H9 (cell line): Measurements from ENCODE around the gene VGLL3. TPM values are rescaled to one million over a fixed set of nuclear protein-coding genes. Genes with fewer than 3 reads are reported as not detected.

Source experiments
- DNase-seq: peaks from one replicate; pipeline ENCODE4 v3.0.0-alpha.2; 2017
- H2AFZ ChIP-seq: one replicate; pipeline ENCODE4 v1.6.1; 2013; ENCODE audit warnings: mild to moderate bottlenecking, low read length, control low read depth, moderate library complexity
- H2AK5ac ChIP-seq: 2 replicates; pipeline ENCODE4 v1.6.1; 2013; ENCODE audit warnings: low read length, control low read depth, mixed read lengths; ENCODE audit not compliant: insufficient read length
- H2BK120ac ChIP-seq: one replicate; pipeline ENCODE4 v1.6.1; 2013; ENCODE audit warnings: low read depth, mild to moderate bottlenecking, low read length, control low read depth, inconsistent platforms; ENCODE audit not compliant: poor library complexity, severe bottlenecking
- H2BK12ac ChIP-seq: 2 replicates; pipeline ENCODE4 v1.6.1; 2013; ENCODE audit warnings: low read length, control low read depth, mixed read lengths, low read depth; ENCODE audit not compliant: insufficient read length
- H2BK15ac ChIP-seq: 2 replicates; pipeline ENCODE4 v1.6.1; 2013; ENCODE audit warnings: low read depth, low read length, control low read depth
- H2BK20ac ChIP-seq: one replicate; pipeline ENCODE4 v1.6.1; 2013; ENCODE audit warnings: low read depth, mild to moderate bottlenecking, low read length, control low read depth, inconsistent platforms; ENCODE audit not compliant: poor library complexity, severe bottlenecking
- H2BK5ac ChIP-seq: 2 replicates; pipeline ENCODE4 v1.6.1; 2013; ENCODE audit warnings: low read length, control low read depth, mixed read lengths; ENCODE audit not compliant: insufficient read length
- H3K14ac ChIP-seq: 2 replicates; pipeline ENCODE4 v1.6.1; 2013; ENCODE audit warnings: low read length, control low read depth; ENCODE audit not compliant: insufficient read depth
- H3K18ac ChIP-seq: 2 replicates; pipeline ENCODE4 v1.6.1; 2013; ENCODE audit warnings: low read depth, mild to moderate bottlenecking, mixed read lengths, low read length, control low read depth; ENCODE audit not compliant: insufficient read length
- H3K23ac ChIP-seq: 2 replicates; pipeline ENCODE4 v1.6.1; 2013; ENCODE audit warnings: low read length, control low read depth, mixed read lengths, low read depth; ENCODE audit not compliant: insufficient read length
- H3K23me2 ChIP-seq: 2 replicates; pipeline ENCODE4 v1.6.1; 2013; ENCODE audit warnings: low read depth, mild to moderate bottlenecking, mixed read lengths, low read length, control low read depth; ENCODE audit not compliant: insufficient read length, poor library complexity, severe bottlenecking
- H3K27ac ChIP-seq: 2 replicates; pipeline ENCODE4 v1.5.1; 2013; ENCODE audit warnings: low read length, control low read depth, mixed read lengths, low read depth; ENCODE audit not compliant: insufficient read length
- H3K27me3 ChIP-seq: 2 replicates; pipeline ENCODE4 v1.6.1; 2013; ENCODE audit warnings: low read length, control low read depth, inconsistent platforms; ENCODE audit not compliant: insufficient read depth
- H3K4ac ChIP-seq: 2 replicates; pipeline ENCODE4 v1.6.1; 2013; ENCODE audit warnings: low read depth, mild to moderate bottlenecking, control low read depth, inconsistent platforms, low read length, moderate library complexity
- H3K4me1 ChIP-seq: 2 replicates; pipeline ENCODE4 v1.6.1; 2013; ENCODE audit warnings: low read length, control low read depth, inconsistent platforms; ENCODE audit not compliant: insufficient read depth
- H3K4me2 ChIP-seq: 2 replicates; pipeline ENCODE4 v1.6.1; 2013; ENCODE audit warnings: low read length, control low read depth, mixed read lengths; ENCODE audit not compliant: insufficient read length, insufficient read depth
- H3K56ac ChIP-seq: 2 replicates; pipeline ENCODE4 v1.6.1; 2013; ENCODE audit warnings: low read depth, mild to moderate bottlenecking, mixed read lengths, low read length, control low read depth; ENCODE audit not compliant: insufficient read length
- H3K79me1 ChIP-seq: 2 replicates; pipeline ENCODE4 v1.6.1; 2013; ENCODE audit warnings: low read depth, mild to moderate bottlenecking, moderate library complexity, low read length, control low read depth, inconsistent platforms; ENCODE audit not compliant: insufficient read depth, poor library complexity, severe bottlenecking
- H3K79me2 ChIP-seq: 2 replicates; pipeline ENCODE4 v1.6.1; 2013; ENCODE audit warnings: low read length, control low read depth, inconsistent platforms; ENCODE audit not compliant: insufficient read depth
- H3K9ac ChIP-seq: 2 replicates; pipeline ENCODE4 v1.6.1; 2013; ENCODE audit warnings: low read length, control low read depth, mixed read lengths; ENCODE audit not compliant: insufficient read length; ENCODE audit errors: extremely low read depth
- H3K9me3 ChIP-seq: one replicate; pipeline ENCODE4 v1.6.1; 2013; ENCODE audit warnings: low read depth, low read length, inconsistent platforms; ENCODE audit not compliant: control insufficient read depth
- H3T11ph ChIP-seq: one replicate; pipeline ENCODE4 v1.6.1; 2013; ENCODE audit warnings: mild to moderate bottlenecking, low read length, control low read depth, inconsistent platforms
- H4K20me1 ChIP-seq: one replicate; pipeline ENCODE4 v1.6.1; 2013; ENCODE audit not compliant: control insufficient read depth, insufficient read length, insufficient read depth
- H4K5ac ChIP-seq: 2 replicates; pipeline ENCODE4 v1.6.1; 2013; ENCODE audit warnings: low read depth, mild to moderate bottlenecking, mixed read lengths, low read length, control low read depth; ENCODE audit not compliant: insufficient read length
- H4K8ac ChIP-seq: replicated peaks from 2 replicates; pipeline ENCODE4 v1.6.1; 2013; ENCODE audit warnings: low read length, control low read depth, mixed read lengths, low read depth; ENCODE audit not compliant: insufficient read length
- H4K91ac ChIP-seq: 2 replicates; pipeline ENCODE4 v1.6.1; 2013; ENCODE audit warnings: low read depth, mild to moderate bottlenecking, moderate library complexity, mixed read lengths, low read length, control low read depth; ENCODE audit not compliant: insufficient read length
- H3K27ac Mint-ChIP-seq, 3 experiments: 2 replicates in 2 of 3; 3 replicates in 1 of 3; pipeline ENCODE4 v1.8.0; 2020 to 2021; ENCODE audit warnings: mixed read lengths in 3 of 3, mild to moderate bottlenecking in 1 of 3, moderate library complexity in 1 of 3
- H3K27me3 Mint-ChIP-seq: 2 replicates; pipeline ENCODE4 v1.8.0; 2021; ENCODE audit warnings: low read depth, mild to moderate bottlenecking, moderate library complexity, mixed read lengths
- H3K36me3 Mint-ChIP-seq, 3 experiments: 2 replicates in 2 of 3; 3 replicates in 1 of 3; pipeline ENCODE4 v1.8.0; 2020 to 2021; ENCODE audit warnings: low read depth in 3 of 3, mixed read lengths in 3 of 3; ENCODE audit not compliant: insufficient read depth in 1 of 3
- H3K4me1 Mint-ChIP-seq, 2 experiments: 2 replicates each; pipeline ENCODE4 v1.8.0; 2020; ENCODE audit warnings: mixed read lengths in 2 of 2
- H3K4me3 Mint-ChIP-seq, 2 experiments: 2 replicates in 1 of 2; 3 replicates in 1 of 2; pipeline ENCODE4 v1.8.0; 2020 to 2021; ENCODE audit warnings: mild to moderate bottlenecking in 2 of 2, mixed read lengths in 2 of 2, moderate library complexity in 1 of 2
- H3K9me3 Mint-ChIP-seq, 2 experiments: 2 replicates in 1 of 2; 3 replicates in 1 of 2; pipeline ENCODE4 v1.8.0; 2020; ENCODE audit warnings: mild to moderate bottlenecking in 2 of 2, mixed read lengths in 2 of 2, moderate library complexity in 1 of 2
- CTCF ChIP-seq: fragments of 200-600 bp; sonication (generic); conservative IDR thresholded peaks from 3 replicates; pipeline ENCODE4 v1.8.0; 2021; ENCODE audit warnings: antibody characterized with exemption, mild to moderate bottlenecking
- WGBS: extraction: QIAGEN DNeasy Blood & Tissue Kit; methylation state at CpG from one replicate; pipeline ENCODE4 v1.1.7; 2013; ENCODE audit warnings: missing lambda C conversion rate, low lambda C conversion rate, mixed read lengths; ENCODE audit not compliant: insufficient read length; ENCODE audit errors: extremely low coverage; 5-methylcytosine and 5-hydroxymethylcytosine counted together
- total RNA-seq: library from RNA; stranded (reverse); gene quantifications from 2 replicates; pipeline ENCODE4 v1.2.1, GENCODE V29; 2021

VGLL3 gene
- total RNA-seq, 1 experiment from 2014 or later, result 19.7 TPM

GRCh38 chr3:86988235-86988634 lies 2.7 kb downstream of the VGLL3 start:
- WGBS, result no CpG with 5 or more reads among the region's 4 CpGs
- no peak overlapping the region for H4K91ac ChIP-seq
- H3K18ac ChIP-seq, result no peak overlapping the region
- Mint-ChIP-seq H3K9me3 (no peaks in the 10 kb centered on the region), H3K4me3 (no peak overlapping the region), H3K36me3 (no peaks in the 10 kb centered on the region), H3K4me1 (peaks cover 13 to 17% of the 10 kb centered on the region in 2 experiments), H3K27ac (no peak overlapping the region), H3K27me3 (peaks cover 17% of the 10 kb centered on the region)
- no peak overlapping the region for H2AFZ ChIP-seq
- no peak for DNase-seq
- no peak overlapping the region for H2BK15ac ChIP-seq
- H4K20me1 ChIP-seq, result no peaks in the 10 kb centered on the region
- no peak overlapping the region for H4K5ac ChIP-seq
- peaks cover 7% of the 10 kb centered on the region for H3K23me2 ChIP-seq
- H3T11ph ChIP-seq, result no peak overlapping the region
- TF ChIP-seq CTCF, result no peak
- no peaks in the 10 kb centered on the region; the same call in 1 of the 2 replicates for H3K79me2 ChIP-seq
- no peaks in the 10 kb centered on the region for H3K79me1 ChIP-seq
- H2AK5ac ChIP-seq, result no peak overlapping the region
- H2BK20ac ChIP-seq, result no peak overlapping the region
- H3K23ac ChIP-seq, result no peak overlapping the region
- H3K56ac ChIP-seq, result no peak overlapping the region
- no peak overlapping the region for H3K9ac ChIP-seq
- H3K27me3 ChIP-seq, result no peaks in the 10 kb centered on the region; the same call in 1 of the 2 replicates
- H3K14ac ChIP-seq, result no peak overlapping the region
- H4K8ac ChIP-seq, result no peak overlapping the region
- no peak overlapping the region for H2BK12ac ChIP-seq
- no peak overlapping the region for H2BK5ac ChIP-seq
- H3K4ac ChIP-seq, result no peak overlapping the region
- no peak overlapping the region for H3K4me2 ChIP-seq
- H3K9me3 ChIP-seq, result no peaks in the 10 kb centered on the region
- H3K27ac ChIP-seq, result no peak overlapping the region
- no peak overlapping the region for H2BK120ac ChIP-seq
- H3K4me1 ChIP-seq, result no peaks in the 10 kb centered on the region
